Measurements from ENCODE around the gene SLC22A2.
"Not testable (repeated sequence)": the region's sequence is repeated elsewhere in the genome, so short reads cannot be mapped to it uniquely, and the experiment has no call there.

The SLC22A2 gene

GRCh38 chr6:160248538-160248937, 10.1 kb downstream of the SLC22A2 start:
- DNase-seq (ENCODE audit: low read depth): no peak

DNA sequence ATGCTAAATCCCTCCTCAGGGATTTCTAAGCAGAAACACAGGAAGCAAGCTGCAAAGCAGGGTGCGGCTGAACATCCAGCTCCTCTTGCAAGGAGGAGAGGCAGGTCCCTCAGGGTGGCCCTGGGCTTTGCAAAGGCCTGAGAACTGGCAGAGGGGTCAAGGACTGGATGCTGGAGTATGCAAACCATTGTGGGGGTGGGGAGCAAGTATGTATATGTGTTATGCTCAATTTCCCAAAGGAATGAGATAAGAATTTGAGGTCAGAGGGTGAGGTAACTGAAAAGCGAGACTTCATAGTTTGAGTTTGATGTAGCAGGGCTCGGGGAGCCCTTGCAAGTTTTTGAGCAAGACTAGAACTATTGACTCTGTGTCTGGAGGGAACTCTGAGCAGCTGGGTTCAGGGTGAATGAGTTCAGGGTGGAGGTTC, 11.2 kb downstream of the SLC22A2 start:
- no peak for DNase-seq (ENCODE audit: low read depth)

- DNase-seq (ENCODE audit: low read depth): no peak
Measured at GRCh38 chr6:160240691-160241084, 17.9 kb downstream of the SLC22A2 start.

- DNase-seq (ENCODE audit: low read depth): no peak
Measured at GRCh38 chr6:160239929-160240690, 18.5 kb downstream of the SLC22A2 start.

DNA sequence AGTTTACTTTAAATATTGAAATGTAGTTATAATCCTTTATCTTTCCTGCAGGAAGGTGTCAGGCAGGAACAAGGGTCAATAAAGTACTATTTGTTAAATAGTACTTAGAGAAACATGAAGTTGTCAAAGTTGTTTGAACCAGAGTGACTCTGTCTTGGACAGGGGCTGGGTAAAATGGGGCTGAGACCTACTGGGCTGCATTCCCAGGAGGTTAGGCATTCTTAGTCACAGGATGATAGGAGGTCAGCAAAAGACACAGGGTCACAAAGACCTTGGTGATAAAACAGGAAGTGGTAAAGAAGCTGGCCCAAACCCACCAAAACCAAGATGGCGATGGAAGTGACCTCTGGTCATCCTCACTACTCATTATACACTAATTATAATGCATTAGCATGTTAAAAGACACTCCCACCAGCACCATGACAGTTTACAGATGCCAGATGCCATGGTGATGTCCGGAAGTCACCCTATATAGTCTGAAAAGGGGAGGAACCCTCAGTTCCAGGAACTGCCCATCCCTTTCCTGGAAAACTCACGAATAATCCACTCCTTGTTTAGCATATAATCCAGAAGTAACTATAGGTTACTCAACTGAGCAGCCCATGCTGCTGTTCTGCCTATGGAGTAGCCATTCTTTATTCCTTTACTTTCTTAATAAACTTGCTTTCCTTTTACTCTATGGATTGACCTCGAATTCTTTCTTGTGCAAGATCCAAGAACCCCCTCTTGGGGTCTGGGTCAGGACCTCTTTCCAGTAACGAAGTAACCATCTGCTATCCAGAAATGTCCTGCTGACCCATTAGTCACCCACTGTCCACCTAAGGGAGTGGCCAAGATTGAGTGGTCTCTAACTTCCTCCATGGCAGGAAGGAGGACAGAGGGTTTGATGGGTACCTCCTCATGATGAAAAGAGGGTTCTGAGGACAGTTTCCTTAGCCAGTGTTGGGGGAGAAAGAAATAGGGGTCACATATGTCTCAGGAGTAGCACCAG, 19.6 kb downstream of the SLC22A2 start:
- no peak for DNase-seq (ENCODE audit: low read depth)

GRCh38 chr6:160238278-160238711, 20.3 kb downstream of the SLC22A2 start:
- DNase-seq (ENCODE audit: low read depth): no peak

DNA sequence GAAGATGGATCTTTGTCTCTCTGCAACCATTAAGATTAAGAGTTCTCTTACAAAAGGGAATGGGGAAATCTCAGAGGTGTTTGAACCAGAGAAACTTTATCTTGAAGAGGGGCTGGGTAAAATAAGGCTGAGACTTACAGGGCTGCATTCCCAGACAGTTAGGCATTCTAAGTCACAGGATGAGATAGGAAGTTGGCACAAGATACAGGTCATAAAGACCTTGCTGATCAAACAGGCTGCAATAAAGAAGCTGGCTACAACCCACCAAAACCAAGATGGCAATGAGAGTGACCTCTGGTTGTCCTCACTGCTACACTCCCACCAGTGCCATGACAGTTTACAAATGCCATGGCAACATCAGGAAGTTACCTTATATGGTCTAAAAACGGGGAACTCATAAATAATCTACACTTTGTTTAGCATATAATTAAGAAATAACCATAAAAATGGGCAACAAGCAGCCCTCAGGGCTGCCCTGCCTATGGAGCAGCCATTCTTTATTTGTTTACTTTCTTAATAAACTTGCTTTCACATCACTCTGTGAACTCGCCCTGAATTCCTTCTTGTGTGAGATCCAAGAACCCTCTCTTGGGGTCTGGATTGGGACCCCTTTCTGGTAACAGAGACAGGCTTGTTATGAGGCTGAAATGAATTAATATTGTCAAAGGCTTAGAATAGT, 20.9 kb downstream of the SLC22A2 start:
- DNase-seq (ENCODE audit: low read depth): not testable (repeated sequence)

DNA sequence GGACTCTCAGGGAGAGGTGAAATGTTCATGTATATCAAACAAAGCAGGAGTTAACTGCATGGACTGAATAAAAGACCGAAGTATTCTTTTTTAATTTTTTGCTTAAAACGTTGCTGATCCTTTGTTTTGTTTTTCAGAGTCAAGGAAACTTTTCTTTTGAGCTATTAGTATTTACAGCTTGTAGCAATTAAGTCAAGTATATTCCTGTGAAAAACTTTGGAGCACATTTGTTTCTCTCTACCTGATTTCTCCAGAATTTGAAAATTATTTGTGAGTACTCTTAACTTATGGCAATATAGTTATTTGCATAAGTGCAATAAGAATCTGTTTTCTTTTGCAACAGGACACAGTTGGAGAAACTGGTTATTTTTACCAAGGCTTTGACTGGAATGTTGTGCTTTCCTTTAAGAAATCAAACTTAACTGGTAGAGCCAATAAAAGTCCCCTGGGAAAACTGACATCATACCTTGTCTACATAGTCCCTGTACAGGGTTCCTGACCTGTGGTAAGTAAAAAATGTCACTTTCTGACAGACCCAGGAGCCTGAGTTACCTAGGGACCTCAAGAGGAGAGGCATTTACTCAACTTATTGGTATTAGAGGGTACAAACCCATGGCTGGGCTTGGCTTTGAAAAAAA, 22.3 kb downstream of the SLC22A2 start:
- DNase-seq (ENCODE audit: low read depth): not testable (repeated sequence)

GRCh38 chr6:160233950-160234640, 24.5 kb downstream of the SLC22A2 start:
- not testable (repeated sequence) for DNase-seq (ENCODE audit: low read depth)

- no peak for DNase-seq (ENCODE audit: low read depth)
Measured at GRCh38 chr6:160227769-160228161, 30.9 kb downstream of the SLC22A2 start.

- no peak for DNase-seq (ENCODE audit: low read depth)
Measured at GRCh38 chr6:160227038-160227768, 31.4 kb downstream of the SLC22A2 start.

- no peak for DNase-seq (ENCODE audit: low read depth)
Measured at GRCh38 chr6:160226118-160226591, 32.5 kb downstream of the SLC22A2 start.

- no peak for DNase-seq (ENCODE audit: low read depth)
Measured at GRCh38 chr6:160224639-160225237, 33.9 kb downstream of the SLC22A2 start.

GRCh38 chr6:160222491-160222890, 36.1 kb downstream of the SLC22A2 start:
- no peak for DNase-seq (ENCODE audit: low read depth)

DNA sequence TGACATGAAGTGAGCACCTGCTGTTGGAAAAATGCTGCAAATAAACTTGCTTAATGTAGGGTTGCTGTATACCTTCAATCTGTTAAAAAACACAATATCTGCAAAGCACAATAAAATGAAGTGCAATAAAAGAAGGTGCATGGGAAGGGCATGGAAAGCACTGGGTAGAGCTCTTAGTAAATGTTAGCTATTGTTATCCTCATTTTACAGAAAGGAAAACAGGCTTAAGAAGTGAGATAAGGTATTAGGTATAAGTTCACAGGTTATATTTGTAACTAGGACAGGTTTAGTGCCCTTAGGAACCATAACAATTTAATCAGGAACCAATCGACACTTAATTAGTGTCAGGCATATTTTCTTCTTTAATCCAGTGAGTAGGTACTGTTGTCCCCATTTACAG, 36.7 kb downstream of the SLC22A2 start:
- DNase-seq (ENCODE audit: low read depth): no peak

DNA sequence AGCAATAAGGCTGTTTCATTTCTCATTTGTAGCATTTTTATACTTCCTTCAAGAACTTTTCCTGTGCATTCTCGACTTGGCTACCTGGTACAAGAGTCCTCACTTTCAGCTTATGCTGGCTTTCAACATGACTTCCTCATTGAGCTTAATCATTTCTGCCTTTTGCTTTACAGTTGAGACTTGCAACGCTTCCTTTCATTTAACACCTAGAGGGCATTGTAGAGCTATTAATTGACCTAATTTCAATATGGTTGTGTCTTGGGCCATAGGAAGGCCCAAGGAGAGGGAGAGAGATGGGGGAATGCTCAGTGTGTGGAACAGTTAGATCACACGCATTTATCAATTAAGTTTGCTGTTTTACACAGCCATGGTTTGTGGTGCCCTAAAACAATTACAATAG, 37.2 kb downstream of the SLC22A2 start:
- no peak for DNase-seq (ENCODE audit: low read depth)

DNA sequence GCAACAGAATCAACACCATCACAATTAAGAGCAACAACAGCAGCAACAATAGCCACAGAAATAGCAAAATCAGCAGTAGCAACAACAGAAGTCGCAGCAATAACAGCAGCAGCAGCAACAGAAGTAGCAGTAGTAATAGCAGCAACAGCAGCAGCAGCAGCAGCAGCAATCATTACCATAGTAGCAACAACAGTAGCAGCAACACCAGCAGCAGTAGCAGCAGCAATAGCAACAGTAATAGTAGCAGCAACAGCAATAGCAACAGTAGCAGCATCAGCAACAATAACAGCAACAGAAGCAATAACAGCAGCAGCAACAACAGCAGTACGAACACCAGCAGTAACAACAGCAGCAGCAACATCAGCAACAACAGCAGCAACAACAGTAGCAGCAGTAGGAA, 39.8 kb downstream of the SLC22A2 start:
- no peak for DNase-seq (ENCODE audit: low read depth)

- DNase-seq (ENCODE audit: low read depth): no peak
Measured at GRCh38 chr6:160217863-160218262, 40.8 kb downstream of the SLC22A2 start.

DNA sequence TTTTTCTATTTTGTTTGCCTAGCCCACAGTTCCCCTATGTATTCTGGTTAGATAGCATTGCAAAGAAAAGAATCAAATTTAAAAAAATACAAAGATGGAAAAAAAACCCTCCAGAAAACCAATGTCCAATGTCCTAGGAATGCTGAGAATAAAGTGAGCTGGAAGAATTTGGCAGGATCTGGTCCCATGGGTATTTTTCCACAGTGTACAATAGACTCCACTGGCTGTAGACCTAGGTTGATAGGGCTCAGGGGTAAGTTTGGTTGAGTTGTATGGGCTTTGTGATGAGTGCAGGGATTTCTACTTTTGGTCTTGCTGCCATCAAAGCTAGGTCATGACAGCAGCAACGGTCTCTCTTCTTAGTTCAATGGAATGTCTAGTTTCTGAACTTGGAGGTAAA, 41.5 kb downstream of the SLC22A2 start:
- DNase-seq (ENCODE audit: low read depth): no peak

- DNase-seq (ENCODE audit: low read depth): no peak
Measured at GRCh38 chr6:160215232-160215631, 43.4 kb downstream of the SLC22A2 start.
